ENCODE results near the gene RERG.

The RERG gene

GRCh38 chr12:15194456-15195368 is 26.5 kb downstream of the RERG start:
- TF ChIP-seq CTCF (IDR thresholded peaks at IDR 0.05; ENCODE audit: insufficient read depth, low read length, poor library complexity, severe bottlenecking) (no peak), EZH2phosphoT487 (conservative IDR thresholded peaks at IDR 0.05; ENCODE audit: low read length) (no peak)
- Histone ChIP-seq H3K9me2 (replicated peaks; ENCODE audit: insufficient read depth, low read length) (no peaks in the 10 kb centered on the region), H3K79me2 (ENCODE audit: insufficient read depth, low read length) (no peaks in the 10 kb centered on the region), H3K4me2 (ENCODE audit: low read depth, low read length, poor library complexity, severe bottlenecking) (no peak overlapping the region), H4K20me1 (ENCODE audit: low read depth, low read length) (no peaks in the 10 kb centered on the region), H3K27me3 (ENCODE audit: low read length) (no peaks in the 10 kb centered on the region), H3K9me3 (ENCODE audit: insufficient read depth, low read length) (no peaks in the 10 kb centered on the region), H3K36me3 (ENCODE audit: low read length) (no peaks in the 10 kb centered on the region), H3K9ac (ENCODE audit: low read length) (no peak overlapping the region), H2AFZ (ENCODE audit: low read depth, low read length, severe bottlenecking) (no peak overlapping the region), H3F3A (ENCODE audit: insufficient read depth) (no peaks in the 10 kb centered on the region), H3K4me3 (ENCODE audit: insufficient read depth, low read length, poor library complexity, severe bottlenecking) (no peak overlapping the region), H3K27ac (ENCODE audit: low read depth, low read length) (no peak overlapping the region)

DNA sequence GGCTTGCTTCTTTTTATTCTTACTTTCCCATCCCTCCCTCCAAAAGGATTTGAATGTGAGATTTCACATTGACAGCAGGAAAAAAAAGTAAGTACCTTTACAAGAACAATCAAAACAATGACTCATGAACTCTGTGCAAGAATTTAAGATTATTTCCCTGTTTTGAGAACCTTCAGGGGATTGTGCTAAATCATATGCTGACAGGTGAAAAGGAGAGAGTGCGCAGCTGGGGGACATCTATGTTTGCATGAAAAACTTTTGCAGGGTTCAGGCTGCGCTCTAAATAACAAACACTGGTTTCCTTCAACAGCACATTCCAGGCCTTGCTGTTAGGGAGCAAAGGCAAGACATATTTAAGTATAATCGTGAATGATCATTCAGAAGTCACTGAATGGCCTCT is 27.3 kb downstream of the RERG start:
- no peaks in the 10 kb centered on the region for H4K20me1 ChIP-seq (ENCODE audit: low read depth, low read length)
- H3K4me3 ChIP-seq (ENCODE audit: insufficient read depth, low read length, poor library complexity, severe bottlenecking) = no peak overlapping the region
- no peaks in the 10 kb centered on the region for H3K27me3 ChIP-seq (ENCODE audit: low read length)
- H3K9ac ChIP-seq (ENCODE audit: low read length) = no peak overlapping the region
- H3K9me2 ChIP-seq (replicated peaks; ENCODE audit: insufficient read depth, low read length) = no peaks in the 10 kb centered on the region
- no peaks in the 10 kb centered on the region for H3K9me3 ChIP-seq (ENCODE audit: insufficient read depth, low read length)
- H2AFZ ChIP-seq (ENCODE audit: low read depth, low read length, severe bottlenecking) = no peak overlapping the region
- H3K79me2 ChIP-seq (ENCODE audit: insufficient read depth, low read length) = no peaks in the 10 kb centered on the region
- H3K4me2 ChIP-seq (ENCODE audit: low read depth, low read length, poor library complexity, severe bottlenecking) = no peak overlapping the region
- no peaks in the 10 kb centered on the region for H3F3A ChIP-seq (ENCODE audit: insufficient read depth)
- H3K27ac ChIP-seq (ENCODE audit: low read depth, low read length) = no peak overlapping the region
- no peak for TF ChIP-seq CTCF (IDR thresholded peaks at IDR 0.05; ENCODE audit: insufficient read depth, low read length, poor library complexity, severe bottlenecking)
- no peak for TF ChIP-seq EZH2phosphoT487 (conservative IDR thresholded peaks at IDR 0.05; ENCODE audit: low read length)
- no peaks in the 10 kb centered on the region for H3K36me3 ChIP-seq (ENCODE audit: low read length)

DNA sequence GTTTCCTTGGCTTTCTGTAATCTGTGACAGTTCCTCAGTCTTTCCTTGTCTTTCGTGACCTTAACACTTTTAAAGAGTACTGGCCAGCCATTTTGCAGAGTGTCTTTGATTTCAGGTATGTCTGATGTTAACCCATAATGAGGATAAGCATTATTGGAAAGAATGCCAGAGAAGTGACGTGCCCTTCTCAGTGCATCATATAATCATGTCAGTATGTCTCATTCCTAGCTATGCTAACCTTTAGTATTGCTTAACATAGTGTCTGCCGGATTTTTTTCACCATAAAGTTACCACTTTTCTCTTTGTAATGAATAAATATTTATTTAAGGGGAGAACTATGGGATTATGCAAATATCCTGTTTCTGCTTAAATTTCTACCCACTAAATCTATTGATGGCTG is 28.5 kb downstream of the RERG start:
- no peaks in the 10 kb centered on the region for H3K36me3 ChIP-seq (ENCODE audit: low read length)
- no peaks in the 10 kb centered on the region for H4K20me1 ChIP-seq (ENCODE audit: low read depth, low read length)
- no peak overlapping the region for H2AFZ ChIP-seq (ENCODE audit: low read depth, low read length, severe bottlenecking)
- no peak overlapping the region for H3K4me2 ChIP-seq (ENCODE audit: low read depth, low read length, poor library complexity, severe bottlenecking)
- no peak overlapping the region for H3K9ac ChIP-seq (ENCODE audit: low read length)
- no peak overlapping the region for H3K4me3 ChIP-seq (ENCODE audit: insufficient read depth, low read length, poor library complexity, severe bottlenecking)
- no peaks in the 10 kb centered on the region for H3K9me3 ChIP-seq (ENCODE audit: insufficient read depth, low read length)
- no peak for TF ChIP-seq EZH2phosphoT487 (conservative IDR thresholded peaks at IDR 0.05; ENCODE audit: low read length)
- no peak for TF ChIP-seq CTCF (IDR thresholded peaks at IDR 0.05; ENCODE audit: insufficient read depth, low read length, poor library complexity, severe bottlenecking)
- no peaks in the 10 kb centered on the region for H3K9me2 ChIP-seq (replicated peaks; ENCODE audit: insufficient read depth, low read length)
- no peaks in the 10 kb centered on the region for H3F3A ChIP-seq (ENCODE audit: insufficient read depth)
- H3K79me2 ChIP-seq (ENCODE audit: insufficient read depth, low read length) = no peaks in the 10 kb centered on the region
- no peak overlapping the region for H3K27ac ChIP-seq (ENCODE audit: low read depth, low read length)
- H3K27me3 ChIP-seq (ENCODE audit: low read length) = no peaks in the 10 kb centered on the region

Measured in SU-DHL-6 (cell line).